Stimulated activated CD8-positive, alpha-beta memory T cell treated with anti-CD3 and anti-CD28 coated beads, Interleukin-2, amount 100 ng/mL, for 1 hour (primary cell): ENCODE results near the gene DUSP28.
A peak's percentile ranks its signal among the peaks of the same experiment; 100 is the strongest.
"Not testable (repeated sequence)": the region's sequence is repeated elsewhere in the genome, so short reads cannot be mapped to it uniquely, and the experiment has no call there.

Experiments used
- DNase-seq, 2 donors: peaks; one replicate each; pipeline ENCODE4 v3.0.0-alpha.2; 2020; ENCODE audit warnings: low read depth in 2 of 2

Gene DUSP28

GRCh38 chr2:240560480-240561324, 545 bp downstream of the DUSP28 start:
- peak; percentile 99 to 100 for DNase-seq

GRCh38 chr2:240561325-240561971, 1.3 kb downstream of the DUSP28 start:
- no peak for DNase-seq

- not testable (repeated sequence) for DNase-seq
Measured at GRCh38 chr2:240563231-240563630, 3.1 kb downstream of the DUSP28 start.

DNA sequence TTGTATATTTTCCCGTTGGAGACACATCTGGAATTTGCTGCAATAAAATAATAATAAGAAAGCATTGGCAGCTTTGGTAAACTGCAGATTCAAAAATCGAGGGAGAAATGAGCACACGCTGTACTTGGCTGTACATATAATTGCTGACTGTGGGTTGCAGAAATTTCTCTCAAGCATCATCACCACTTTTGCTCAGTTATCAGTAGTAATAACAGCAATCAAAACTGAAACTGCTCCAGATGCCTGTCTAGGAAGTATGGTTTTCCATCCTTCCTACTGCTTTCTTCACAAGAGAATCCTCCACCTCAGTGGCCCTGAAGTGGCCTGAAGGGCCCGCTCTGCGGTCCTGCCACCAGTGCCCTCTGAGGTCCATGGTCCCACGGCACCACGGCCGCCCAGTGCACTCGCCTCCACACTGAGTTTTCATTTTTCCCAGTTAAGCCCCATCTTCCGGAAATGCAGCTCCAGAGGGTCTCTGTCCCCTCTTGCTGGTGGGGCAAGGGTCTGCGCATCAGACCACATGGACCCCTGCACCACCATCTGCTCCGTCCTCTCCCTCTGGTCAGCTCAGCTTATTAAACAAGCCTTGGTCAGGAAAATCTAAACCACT, 3.9 kb downstream of the DUSP28 start:
- no peak for DNase-seq

DNA sequence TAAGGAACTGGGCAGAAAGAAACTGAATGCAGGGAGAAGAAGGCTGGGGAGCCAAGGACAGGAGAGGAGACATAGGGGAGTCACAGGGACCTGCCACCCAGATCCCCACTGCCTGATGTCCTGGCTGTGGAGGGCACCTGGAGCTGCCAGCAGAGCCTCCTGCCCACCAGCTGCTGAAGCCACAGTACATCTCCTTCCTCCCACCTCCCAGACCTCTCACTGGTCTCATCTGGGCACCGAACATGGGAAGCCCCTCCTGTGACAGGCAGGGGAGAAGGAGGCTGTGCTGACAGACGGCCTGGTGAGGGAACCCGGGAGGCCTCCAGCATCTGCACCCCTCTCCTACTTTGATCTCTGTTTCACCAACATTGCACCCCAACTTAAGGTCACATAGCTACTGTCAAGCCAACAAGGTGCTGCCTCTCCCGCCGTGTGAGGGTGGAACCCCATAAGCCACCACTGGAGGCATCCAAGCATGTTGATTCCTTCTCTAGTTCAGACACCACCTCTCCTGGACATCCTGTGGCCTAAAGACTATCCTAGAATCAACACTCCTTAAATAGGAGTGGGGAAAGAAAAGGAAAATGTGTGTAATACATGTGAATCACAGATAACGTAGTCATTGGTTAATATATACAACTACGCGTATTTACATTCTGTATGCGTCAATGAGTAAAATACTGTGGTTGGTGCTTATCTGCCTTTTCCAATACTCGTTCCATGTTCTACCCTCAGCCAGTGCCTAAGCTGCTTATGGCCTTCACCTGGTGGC, 4.6 kb downstream of the DUSP28 start:
- no peak for DNase-seq

DNA sequence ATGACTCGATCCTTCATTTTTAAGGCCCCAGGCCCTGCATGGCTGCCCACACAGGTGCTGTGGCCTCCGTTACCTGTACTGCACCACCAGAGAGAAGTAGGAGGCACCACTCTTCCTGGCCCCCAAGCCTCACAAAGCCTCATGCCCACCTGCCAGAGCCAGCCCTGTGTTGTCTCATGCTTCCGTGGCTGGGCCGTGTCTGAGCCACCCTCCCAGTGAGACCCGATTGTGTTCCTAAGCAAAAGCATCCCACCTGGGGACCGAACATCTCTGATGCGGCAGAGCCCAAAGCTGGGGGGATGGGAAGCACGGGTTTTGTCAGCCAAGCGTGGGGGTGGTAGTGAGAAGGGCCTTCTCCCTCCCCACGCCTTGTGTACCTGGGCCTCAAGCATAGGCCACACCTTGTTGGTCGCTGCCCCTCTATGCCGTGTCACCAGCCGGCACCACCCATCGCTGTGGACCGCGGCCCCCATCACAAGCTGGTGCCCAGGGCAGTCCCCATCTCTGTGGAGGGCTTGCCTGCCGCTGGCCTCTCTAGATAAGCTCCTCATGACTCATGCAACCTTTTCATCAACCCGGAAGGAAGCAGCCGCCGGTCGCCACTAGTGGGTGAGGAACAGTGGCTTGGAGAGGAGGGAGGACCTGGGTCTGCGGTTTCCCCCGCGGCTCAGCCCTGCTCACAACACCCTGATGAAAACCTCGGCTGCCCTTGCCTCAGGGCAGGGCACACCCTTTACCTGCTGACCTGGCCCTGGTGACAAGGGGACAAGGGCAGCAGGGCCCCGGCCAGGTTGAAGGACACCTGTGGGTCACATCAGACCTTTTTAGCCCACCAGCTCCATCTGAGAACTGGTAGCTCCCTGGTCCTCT, 5.4 kb downstream of the DUSP28 start:
- peak; percentile 80 to 83 for DNase-seq

DNA sequence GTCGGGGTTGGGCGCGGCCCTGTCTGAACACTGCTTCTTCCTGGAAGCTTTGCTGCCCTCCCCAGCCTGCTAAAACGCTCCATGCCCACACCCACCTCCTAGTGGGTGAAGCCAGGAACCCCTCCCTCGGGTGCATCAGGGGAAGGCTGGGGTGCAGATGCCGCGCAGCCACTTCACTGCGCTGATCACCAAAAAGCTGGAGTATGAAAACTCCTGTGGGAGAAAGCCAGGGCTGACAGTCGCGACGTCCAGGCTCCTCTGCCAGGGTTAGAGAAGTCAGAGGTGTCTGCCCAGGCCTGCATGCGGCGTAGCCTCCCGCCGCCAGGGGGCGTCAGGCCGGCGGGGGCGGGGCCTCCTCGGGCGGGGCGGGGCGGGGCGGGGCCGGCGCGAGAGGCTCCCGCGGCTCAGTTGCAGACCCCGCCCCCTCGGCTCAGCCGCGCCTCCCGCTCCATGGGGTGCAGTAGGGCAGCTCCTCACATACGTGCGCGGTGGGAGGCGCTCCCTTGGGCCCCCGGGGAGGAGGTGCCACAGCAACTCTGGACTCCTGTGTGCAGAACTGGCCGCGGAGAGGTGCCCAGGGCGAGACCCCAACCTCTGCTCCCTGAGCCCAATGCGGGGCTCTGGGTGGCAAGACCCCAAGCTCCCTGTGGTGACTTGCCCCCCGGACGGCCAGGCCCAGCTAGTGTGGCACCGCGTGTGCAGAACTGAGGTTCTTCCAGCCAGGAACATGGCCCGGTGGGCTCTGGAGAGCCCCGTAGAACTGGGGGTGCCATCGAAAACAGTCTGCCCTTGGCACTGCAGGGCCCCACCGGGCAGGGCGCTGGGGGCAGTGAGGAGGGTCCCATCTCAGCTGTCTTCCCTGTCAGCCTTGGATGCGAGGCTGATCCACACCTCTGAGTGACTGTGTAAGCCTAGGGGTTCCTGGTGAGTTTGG, 6.3 kb downstream of the DUSP28 start:
- peak; percentile 86 to 91 for DNase-seq

DNA sequence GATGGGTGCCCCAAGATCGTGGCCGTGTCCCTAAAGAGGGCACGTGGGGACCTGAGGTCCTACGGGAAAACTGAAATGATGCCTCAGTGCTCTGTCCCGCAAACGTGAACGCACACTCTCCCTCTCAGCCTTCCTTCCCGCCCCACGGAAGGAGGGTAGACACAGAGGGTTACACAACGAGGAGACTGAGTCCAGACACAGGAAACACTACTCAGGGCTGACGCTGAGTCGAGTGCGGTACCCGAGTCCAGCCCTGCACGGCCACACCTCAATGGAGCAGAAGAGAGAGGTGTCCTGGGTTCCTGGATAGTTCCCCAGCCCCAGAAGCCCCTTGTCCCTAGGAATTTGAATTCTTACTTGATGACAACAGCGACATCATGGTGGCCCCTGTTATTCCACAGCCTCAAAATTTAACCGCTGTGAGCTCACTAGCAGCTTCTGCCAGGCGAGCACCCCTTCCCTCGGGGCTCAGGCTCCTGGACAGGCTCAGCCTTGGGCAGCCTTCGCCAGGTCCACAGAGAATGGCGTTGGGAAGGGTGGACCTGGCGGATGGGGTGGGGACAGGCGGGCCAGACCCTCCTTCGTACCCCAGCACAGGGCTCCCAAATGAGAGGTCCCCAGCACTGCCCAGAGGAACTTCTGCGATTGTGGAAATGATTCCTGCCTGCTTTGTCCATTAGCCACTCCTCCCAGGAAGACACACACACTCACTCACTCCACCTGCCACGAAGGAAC, 7.1 kb downstream of the DUSP28 start:
- no peak for DNase-seq

DNA sequence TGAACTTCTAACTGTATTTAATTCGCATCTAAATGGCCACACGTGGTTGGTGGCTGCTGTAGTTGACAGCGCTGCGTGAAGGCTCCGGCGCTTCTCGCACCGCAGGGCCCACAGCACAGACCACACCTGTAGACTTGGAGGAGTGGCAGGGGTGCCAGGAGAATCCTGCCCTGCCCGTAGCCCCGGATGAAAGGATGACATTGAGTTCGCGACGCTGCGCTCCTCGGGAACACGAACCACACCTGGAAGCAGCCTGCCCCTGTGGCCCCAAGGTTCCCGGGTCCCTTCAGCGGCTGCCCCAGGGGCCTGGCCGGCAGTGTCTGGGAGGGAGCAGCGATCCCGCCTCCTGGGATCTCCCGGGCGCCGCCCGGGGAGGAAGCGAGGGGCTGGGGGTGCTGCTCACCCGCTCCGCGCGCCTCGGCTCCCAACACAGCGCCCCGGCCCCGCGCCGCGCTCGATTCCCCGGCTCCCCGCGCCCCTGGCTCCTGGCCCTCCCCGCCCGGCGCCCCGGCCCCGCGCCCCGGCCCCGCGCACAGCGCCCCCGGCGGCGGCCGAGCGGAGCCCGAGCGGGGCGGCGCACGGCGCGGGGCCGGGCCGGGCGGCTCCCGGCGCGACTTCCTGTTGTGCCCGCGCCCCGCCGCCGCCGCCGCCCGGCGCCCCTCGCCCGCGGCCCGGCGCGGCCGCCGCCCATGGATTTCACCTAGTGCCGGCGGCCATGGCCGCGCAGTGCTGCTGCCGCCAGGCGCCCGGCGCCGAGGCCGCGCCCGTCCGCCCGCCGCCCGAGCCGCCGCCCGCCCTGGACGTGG, 7.9 kb downstream of the DUSP28 start, which contains the start of gene RNPEPL1:
Gene RNPEPL1 (plus strand): TSS at position 613 of the 806 bp plus-strand sequence. CDS start 103 bp downstream, at position 716.
- no peak for DNase-seq

DNA sequence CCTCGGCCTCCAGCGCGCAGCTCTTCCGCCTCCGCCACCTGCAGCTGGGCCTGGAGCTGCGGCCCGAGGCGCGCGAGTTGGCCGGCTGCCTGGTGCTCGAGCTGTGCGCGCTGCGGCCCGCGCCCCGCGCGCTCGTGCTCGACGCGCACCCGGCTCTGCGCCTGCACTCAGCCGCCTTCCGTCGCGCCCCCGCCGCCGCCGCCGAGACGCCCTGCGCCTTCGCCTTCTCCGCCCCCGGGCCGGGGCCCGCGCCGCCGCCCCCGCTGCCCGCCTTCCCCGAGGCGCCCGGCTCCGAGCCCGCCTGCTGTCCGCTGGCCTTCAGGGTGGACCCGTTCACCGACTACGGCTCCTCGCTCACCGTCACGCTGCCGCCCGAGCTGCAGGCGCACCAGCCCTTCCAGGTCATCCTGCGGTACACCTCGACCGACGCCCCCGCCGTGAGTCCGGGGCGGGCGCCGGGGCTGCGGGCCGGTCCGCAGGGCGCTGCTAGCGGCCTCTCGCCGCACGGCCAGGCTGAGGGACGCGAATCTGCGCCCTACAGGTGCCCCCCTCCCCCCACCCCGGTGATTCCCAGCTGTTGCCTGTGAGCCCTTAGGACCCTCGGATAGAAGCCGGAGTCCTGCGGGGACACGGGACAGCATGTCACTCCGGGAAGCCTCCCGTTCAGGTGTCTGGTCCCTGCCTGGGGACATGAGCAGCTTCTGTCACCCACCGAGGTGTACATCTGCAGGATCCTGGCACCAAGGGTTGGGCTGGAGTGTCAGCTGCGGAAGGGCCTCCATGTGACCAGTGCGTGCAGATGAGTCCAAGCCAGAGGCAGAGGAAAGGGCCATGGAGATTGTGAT, 8.7 kb downstream of the DUSP28 start:
- peak in 1 of 2 donors; percentile 38 for DNase-seq

DNA sequence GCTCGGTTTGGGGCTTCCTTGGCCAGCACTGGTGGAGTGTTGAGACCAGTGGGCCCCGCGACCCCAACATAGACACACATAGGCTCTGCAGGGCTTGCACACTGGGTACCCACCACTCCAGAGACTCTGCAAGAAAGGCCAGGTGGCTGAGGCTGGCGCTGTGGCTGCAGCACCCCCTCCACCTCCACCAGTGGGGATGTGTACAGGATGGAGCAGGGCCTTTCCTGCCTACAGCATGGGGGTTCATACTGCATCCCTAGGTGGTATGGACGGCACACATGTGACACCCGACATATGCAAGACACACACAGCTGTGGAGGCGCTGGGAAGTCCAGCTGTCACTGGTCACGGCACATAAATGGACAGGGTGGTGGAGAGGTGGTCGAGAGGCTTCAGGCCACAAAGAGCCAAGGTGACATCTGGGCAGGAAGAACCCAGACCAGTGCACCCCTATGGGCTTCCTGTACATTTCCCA, 9.4 kb downstream of the DUSP28 start:
- no peak for DNase-seq

GRCh38 chr2:240569998-240570530, 9.9 kb downstream of the DUSP28 start:
- DNase-seq: no peak

- no peak for DNase-seq
Measured at GRCh38 chr2:240570531-240571313, 10.6 kb downstream of the DUSP28 start.

DNA sequence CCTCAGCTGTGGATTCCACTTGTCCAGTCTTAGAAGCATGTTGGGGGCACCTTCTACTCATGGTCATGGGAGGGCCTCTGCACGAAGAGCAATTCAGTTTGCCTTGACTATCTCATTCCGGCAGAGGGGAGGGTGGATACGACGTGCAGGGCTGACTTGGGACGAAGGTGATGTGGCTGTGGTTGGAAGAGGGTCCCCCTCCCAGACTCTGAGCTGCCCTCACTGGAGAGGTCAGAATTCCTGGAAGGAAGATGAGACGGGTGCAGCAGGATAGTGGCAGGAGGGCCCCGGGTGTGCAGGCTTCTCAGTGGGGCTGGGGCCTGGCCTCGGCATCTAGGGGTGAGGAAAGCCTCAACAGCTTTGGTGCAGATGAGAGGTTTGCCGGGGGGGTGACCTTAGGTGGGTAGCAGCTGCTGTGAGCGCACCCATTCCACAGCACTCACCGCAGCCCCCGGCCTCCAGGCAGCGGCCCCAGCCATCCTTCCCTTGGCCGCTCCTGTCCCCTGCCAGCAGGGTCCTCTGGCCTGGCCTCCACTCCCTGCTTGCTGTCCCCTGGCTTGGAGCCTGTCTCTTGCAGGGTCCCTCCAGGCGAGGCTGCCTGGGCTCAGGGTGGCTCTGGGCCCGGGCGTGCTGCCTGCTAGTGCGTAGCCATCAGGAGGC, 11.3 kb downstream of the DUSP28 start:
- no peak for DNase-seq
